ENCODE measurements around the gene BCL7A.
A peak's percentile ranks its signal among the peaks of the same experiment; 100 is the strongest.
"Not testable (repeated sequence)": the region's sequence is repeated elsewhere in the genome, so short reads cannot be mapped to it uniquely, and the experiment has no call there.

Gene BCL7A

GRCh38 chr12:122021822-122022392, at the start of gene BCL7A:
TSS of gene BCL7A (plus strand) at chr12:122021884. CDS start at chr12:122022092, 208 bp downstream.
- peak; percentile 41 for DNase-seq (ENCODE audit: low read depth)

GRCh38 chr12:121974026-121974985, 47.4 kb upstream of the BCL7A start:
- no peak for DNase-seq (ENCODE audit: low read depth)

GRCh38 chr12:121975021-121975420, 46.7 kb upstream of the BCL7A start:
- no peak for DNase-seq (ENCODE audit: low read depth)

- DNase-seq (ENCODE audit: low read depth), result no peak
These were observed 44.7 kb upstream of the BCL7A start for GRCh38 chr12:121976950-121977349.

- DNase-seq (ENCODE audit: low read depth), result peak; percentile 40
These were observed 41.3 kb upstream of the BCL7A start for GRCh38 chr12:121980191-121980891.

- no peak for DNase-seq (ENCODE audit: low read depth)
These were observed 40.8 kb upstream of the BCL7A start for GRCh38 chr12:121980892-121981272.

GRCh38 chr12:121981456-121981855, 40.2 kb upstream of the BCL7A start:
- no peak for DNase-seq (ENCODE audit: low read depth)

GRCh38 chr12:121982950-121983349, 38.7 kb upstream of the BCL7A start:
- DNase-seq (ENCODE audit: low read depth), result no peak

- no peak for DNase-seq (ENCODE audit: low read depth)
These were observed 38.0 kb upstream of the BCL7A start for GRCh38 chr12:121983536-121984210.

GRCh38 chr12:121986489-121987245, 35.0 kb upstream of the BCL7A start:
- no peak for DNase-seq (ENCODE audit: low read depth)

GRCh38 chr12:121988519-121988918, 33.2 kb upstream of the BCL7A start:
- not testable (repeated sequence) for DNase-seq (ENCODE audit: low read depth)

- no peak for DNase-seq (ENCODE audit: low read depth)
These were observed 32.2 kb upstream of the BCL7A start for GRCh38 chr12:121989276-121990113.

- DNase-seq (ENCODE audit: low read depth), result no peak
These were observed 31.5 kb upstream of the BCL7A start for GRCh38 chr12:121990114-121990647.

GRCh38 chr12:121990692-121991603, 30.7 kb upstream of the BCL7A start:
- DNase-seq (ENCODE audit: low read depth), result no peak

GRCh38 chr12:121992059-121992879, 29.4 kb upstream of the BCL7A start:
- peak; percentile 97 for DNase-seq (ENCODE audit: low read depth)

- no peak for DNase-seq (ENCODE audit: low read depth)
These were observed 25.4 kb upstream of the BCL7A start for GRCh38 chr12:121996050-121996944.

GRCh38 chr12:121996945-121997612, 24.6 kb upstream of the BCL7A start:
- DNase-seq (ENCODE audit: low read depth), result no peak
